Transverse colon (tissue), 4 donors: Measurements from ENCODE around the gene MAGI1. TPM values are rescaled to one million over a fixed set of nuclear protein-coding genes. Genes with fewer than 3 reads are reported as not detected.

Experiments used
- DNase-seq: peaks from one replicate; pipeline ENCODE4 v3.0.0-alpha.2; 2019
- H3K27ac ChIP-seq, 4 donors: fragments of 200-600 bp; sonication (generic); 2 replicates each; pipeline ENCODE4 v1.5.1; 2016 to 2018; ENCODE audit warnings: inconsistent platforms in 4 of 4
- H3K27me3 ChIP-seq: fragments of 200-600 bp; sonication (generic); 2 replicates; pipeline ENCODE4 v1.5.1; 2017; ENCODE audit warnings: inconsistent platforms
- H3K36me3 ChIP-seq, 4 donors: fragments of 200-600 bp; sonication (generic); 2 replicates each; pipeline ENCODE4 v1.5.1; 2017 to 2019; ENCODE audit warnings: inconsistent platforms in 4 of 4
- H3K4me1 ChIP-seq, 4 donors: fragments of 200-600 bp; sonication (generic); 2 replicates each; pipeline ENCODE4 v1.5.1; 2017 to 2020; ENCODE audit warnings: inconsistent platforms in 4 of 4
- H3K4me3 ChIP-seq, 4 donors: fragments of 200-600 bp; sonication (generic); 1 replicate in 1 of 4; 2 replicates in 3 of 4; pipeline versions ENCODE4 v1.5.1 to v1.6.1; 2017 to 2019; ENCODE audit warnings: inconsistent platforms in 4 of 4
- H3K9me3 ChIP-seq, 2 donors: fragments of 200-600 bp; sonication (generic); 2 replicates each; pipeline ENCODE4 v1.5.1; 2017 to 2019; ENCODE audit warnings: inconsistent platforms in 2 of 2
- EP300 ChIP-seq: sonication (generic); formaldehyde crosslinking; IDR thresholded peaks from one replicate; pipeline ENCODE4 v1.6.1; 2017; ENCODE audit warnings: antibody characterized with exemption, low read depth
- POLR2A ChIP-seq: fragments of 450-650 bp; IDR thresholded peaks from one replicate; pipeline ENCODE4 v1.6.1; 2016; ENCODE audit warnings: antibody characterized with exemption, mild to moderate bottlenecking, moderate library complexity
- POLR2AphosphoS5 ChIP-seq, 3 donors: sonication (generic); formaldehyde crosslinking; IDR thresholded peaks; one replicate each; pipeline ENCODE4 v1.6.1; 2016; ENCODE audit warnings: antibody characterized with exemption in 3 of 3
- WGBS, 2 donors: methylation state at CpG; one replicate each; pipeline ENCODE4 v1.1.5; 2018; ENCODE audit warnings: low coverage in 1 of 2; 5-methylcytosine and 5-hydroxymethylcytosine counted together
- in situ Hi-C, 4 donors: fragments of 200-750 bp; cut with MboI; loops; one replicate each; pipeline versions ENCODE4 v1.15.0 to v1.15.1; 2017; ENCODE audit warnings: low sequenced_read_pairs in 3 of 4, low pct_ligation_motif_present in 1 of 4, low pct_unique_long_range_greater_than_20kb in 1 of 4
- intact Hi-C: fragments of 100-400 bp; cut with DNase I; formaldehyde crosslinking; loops from one replicate; pipeline ENCODE4 v1.15.1; 2023; ENCODE audit warnings: low total_unique reads
- small RNA-seq, 4 donors: library from RNA; depleted of rRNA; stranded (forward); fragments of <200 nt; gene quantifications; one replicate each; pipeline ENCODE3, GENCODE V24; 2016
- total RNA-seq, 4 donors: library from RNA; depleted of rRNA; stranded (reverse); fragments of >200 nt; gene quantifications; one replicate each; pipeline ENCODE4 v1.1.0, GENCODE V29; 2016
- TF ChIP-seq, protein P1 (sequence below), 5 experiments: fragments of 200-600 bp in 3 of 5; fragments of 450-650 bp in 2 of 5; sonication (generic) in 3 of 5; IDR thresholded peaks; 1 replicate in 2 of 5; 2 replicates in 3 of 5; pipeline ENCODE4 v1.5.1; 2016 to 2017; ENCODE audit warnings: antibody characterized with exemption in 5 of 5, inconsistent platforms in 3 of 5, mild to moderate bottlenecking in 2 of 5, moderate library complexity in 1 of 5

MAGI1 gene
- total RNA-seq, 4 donors from 2014 or later = 50.8 to 190 (median 67.4) TPM

DNA sequence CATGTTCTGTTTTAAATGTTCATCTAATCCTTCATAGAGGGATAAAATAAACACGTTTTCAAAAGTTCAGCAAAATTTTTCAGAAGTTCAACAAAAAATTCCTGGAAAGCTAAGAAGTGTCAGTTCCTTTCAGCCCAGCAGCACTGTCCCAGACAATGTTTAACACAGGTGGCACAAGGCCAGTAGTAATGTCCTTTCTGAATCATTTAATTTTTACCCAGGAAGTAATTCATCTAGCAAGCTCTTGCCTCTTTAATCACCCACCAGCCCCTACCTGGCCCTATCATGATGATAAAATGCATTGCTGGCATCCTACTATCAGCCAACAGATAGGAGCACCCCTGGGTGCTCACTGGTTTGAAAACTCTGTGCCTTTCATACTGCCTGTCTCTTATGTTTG is 723.8 kb downstream of the MAGI1 start:
- Histone ChIP-seq H3K4me3 (no peak overlapping the region), H3K4me1 (no peaks in the 10 kb centered on the region), H3K9me3 (no peaks in the 10 kb centered on the region), H3K36me3 (no peaks in the 10 kb centered on the region), H3K27ac (no peak overlapping the region), H3K27me3 (no peaks in the 10 kb centered on the region)
- TF ChIP-seq POLR2AphosphoS5 (IDR thresholded peaks at IDR 0.05) (no peak), EP300 (no peak), POLR2A (no peak)
- TF ChIP-seq, protein P1, sequence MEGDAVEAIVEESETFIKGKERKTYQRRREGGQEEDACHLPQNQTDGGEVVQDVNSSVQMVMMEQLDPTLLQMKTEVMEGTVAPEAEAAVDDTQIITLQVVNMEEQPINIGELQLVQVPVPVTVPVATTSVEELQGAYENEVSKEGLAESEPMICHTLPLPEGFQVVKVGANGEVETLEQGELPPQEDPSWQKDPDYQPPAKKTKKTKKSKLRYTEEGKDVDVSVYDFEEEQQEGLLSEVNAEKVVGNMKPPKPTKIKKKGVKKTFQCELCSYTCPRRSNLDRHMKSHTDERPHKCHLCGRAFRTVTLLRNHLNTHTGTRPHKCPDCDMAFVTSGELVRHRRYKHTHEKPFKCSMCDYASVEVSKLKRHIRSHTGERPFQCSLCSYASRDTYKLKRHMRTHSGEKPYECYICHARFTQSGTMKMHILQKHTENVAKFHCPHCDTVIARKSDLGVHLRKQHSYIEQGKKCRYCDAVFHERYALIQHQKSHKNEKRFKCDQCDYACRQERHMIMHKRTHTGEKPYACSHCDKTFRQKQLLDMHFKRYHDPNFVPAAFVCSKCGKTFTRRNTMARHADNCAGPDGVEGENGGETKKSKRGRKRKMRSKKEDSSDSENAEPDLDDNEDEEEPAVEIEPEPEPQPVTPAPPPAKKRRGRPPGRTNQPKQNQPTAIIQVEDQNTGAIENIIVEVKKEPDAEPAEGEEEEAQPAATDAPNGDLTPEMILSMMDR (IDR thresholded peaks at IDR 0.05) = no peak
- no peak for DNase-seq
- in situ Hi-C loops (no loop called here), intact Hi-C loops (no loop called here)
- 40 to 42% methylated on average over 1 of the region's 1 CpG for WGBS, 2 donors

DNA sequence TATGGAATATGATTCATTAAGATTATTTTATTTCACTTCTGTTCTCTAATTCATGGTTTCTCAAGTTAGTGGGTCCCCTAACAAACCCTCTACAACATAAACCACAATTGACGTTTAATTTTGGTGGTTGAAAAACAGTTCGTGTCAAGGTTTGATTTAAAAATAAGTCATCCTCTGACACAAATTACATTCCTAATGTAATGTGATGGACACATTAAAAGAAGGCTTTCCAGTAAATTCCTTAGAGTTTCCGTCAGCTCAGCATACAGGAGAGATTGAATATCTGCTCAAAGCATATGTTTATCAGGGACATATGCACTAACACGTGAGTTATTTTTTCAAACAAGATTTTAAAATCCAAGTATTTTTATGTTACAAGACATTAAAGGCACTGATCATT is 724.4 kb downstream of the MAGI1 start:
- in situ Hi-C loops = no loop called here
- 79% methylated on average over 4 of the region's 4 CpGs for WGBS, 2 donors
- TF ChIP-seq POLR2AphosphoS5 (IDR thresholded peaks at IDR 0.05) (no peak), EP300 (no peak), POLR2A (no peak)
- TF ChIP-seq, protein P1 (IDR thresholded peaks at IDR 0.05) = no peak
- no peaks in the 10 kb centered on the region for H3K9me3 ChIP-seq
- H3K27ac ChIP-seq = no peak overlapping the region
- intact Hi-C loops = no loop called here
- no peaks in the 10 kb centered on the region for H3K36me3 ChIP-seq
- no peak for DNase-seq
- H3K4me1 ChIP-seq = no peaks in the 10 kb centered on the region
- no peaks in the 10 kb centered on the region for H3K27me3 ChIP-seq
- H3K4me3 ChIP-seq = no peak overlapping the region

DNA sequence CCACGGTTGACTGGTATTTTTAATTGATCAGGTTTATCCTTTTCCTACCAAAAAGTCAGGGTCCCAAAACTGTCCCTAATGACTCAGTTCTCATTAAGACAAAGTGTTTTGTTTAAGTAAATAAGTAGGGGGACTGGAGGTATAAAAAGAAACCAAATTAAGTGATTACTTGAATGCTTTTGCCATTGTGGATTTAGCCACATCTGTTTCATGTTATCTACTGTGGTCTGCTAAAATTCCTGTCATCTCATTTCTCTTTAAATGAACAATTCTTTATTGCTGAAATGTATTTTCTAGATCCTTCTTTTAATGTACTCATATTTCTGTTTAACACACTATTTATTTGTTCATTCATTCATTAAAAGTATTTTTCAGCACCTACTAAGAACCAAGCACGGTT is 725.1 kb downstream of the MAGI1 start:
- WGBS, 2 donors = 78 to 95% methylated on average over 2 of the region's 2 CpGs
- no peak overlapping the region for H3K27ac ChIP-seq
- H3K27me3 ChIP-seq = no peaks in the 10 kb centered on the region
- no peak for DNase-seq
- in situ Hi-C loops (no loop called here), intact Hi-C loops (no loop called here)
- no peaks in the 10 kb centered on the region for H3K4me1 ChIP-seq
- TF ChIP-seq POLR2A (no peak), EP300 (no peak), POLR2AphosphoS5 (IDR thresholded peaks at IDR 0.05) (no peak)
- TF ChIP-seq, protein P1 (IDR thresholded peaks at IDR 0.05) = no peak
- no peaks in the 10 kb centered on the region for H3K36me3 ChIP-seq
- H3K4me3 ChIP-seq = no peak overlapping the region
- no peaks in the 10 kb centered on the region for H3K9me3 ChIP-seq

DNA sequence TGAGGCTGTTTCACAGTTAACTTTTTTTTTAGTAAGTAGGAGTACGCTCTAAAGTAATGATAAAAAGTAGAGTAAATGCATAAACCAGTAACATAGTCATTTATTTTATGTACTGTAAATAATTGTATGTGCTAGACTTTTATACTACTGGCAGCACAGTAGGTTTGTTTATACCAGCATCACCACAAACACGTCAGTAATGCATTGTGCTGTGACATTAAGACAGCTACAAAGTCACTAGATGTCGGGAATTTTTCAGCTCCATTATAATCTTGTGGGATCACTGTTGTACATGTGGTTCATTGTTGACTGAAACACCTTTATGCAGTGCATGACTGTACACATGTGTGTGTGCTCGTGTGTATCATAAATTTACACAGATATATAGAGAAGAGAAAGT is 732.9 kb downstream of the MAGI1 start:
- H3K4me3 ChIP-seq = no peak overlapping the region
- WGBS, 2 donors = 79 to 100% methylated on average over 1 to 4 of the region's 4 CpGs
- no peak overlapping the region for H3K27ac ChIP-seq
- H3K27me3 ChIP-seq = no peaks in the 10 kb centered on the region
- H3K4me1 ChIP-seq = no peaks in the 10 kb centered on the region
- TF ChIP-seq, protein P1 (IDR thresholded peaks at IDR 0.05) = no peak
- TF ChIP-seq POLR2A (no peak), POLR2AphosphoS5 (IDR thresholded peaks at IDR 0.05) (no peak), EP300 (no peak)
- intact Hi-C loops (no loop called here), in situ Hi-C loops (no loop called here)
- no peaks in the 10 kb centered on the region for H3K36me3 ChIP-seq
- DNase-seq = no peak
- no peaks in the 10 kb centered on the region for H3K9me3 ChIP-seq

Small RNAs within 50 kb of the gene (small RNA-seq; reads per million reads assigned to genes)
- gene RF00019 = 0 reads per million in 4 donors

Other genes starting within 250 kb of the MAGI1 start
- 10 to 100 TPM in 2 of 4 donors, 1 to 10 TPM in 2; 4.2 to 17.3 (median 12.2) TPM for gene SLC25A26, start 182.1 kb upstream of the MAGI1 start, total RNA-seq